SK-N-SH treated with all-trans-retinoic acid at 6 μM for 48 hours (cell line): ENCODE data around the gene SH2B3.

Experiments
- ATAC-seq: fragments of 200-7000 bp; cut with Tn5 transposase; 3 replicates; pipeline ENCODE4 v1.9.1; 2020; ENCODE audit warnings: mild to moderate bottlenecking, moderate library complexity
- ARNTL ChIP-seq: fragments of 450-650 bp; formaldehyde crosslinking; IDR thresholded peaks from 2 replicates; pipeline ENCODE4 v1.5.0; 2020; ENCODE audit warnings: low read depth, mild to moderate bottlenecking, moderate library complexity, borderline replicate concordance
- BACH2 ChIP-seq: fragments of 250-450 bp; sonication (Bioruptor Pico); IDR thresholded peaks from 2 replicates; pipeline ENCODE4 v1.9.0; 2021; ENCODE audit warnings: mild to moderate bottlenecking, borderline replicate concordance
- CSDC2 ChIP-seq: fragments of 250-450 bp; sonication (Bioruptor Pico); IDR thresholded peaks from 2 replicates; pipeline ENCODE4 v1.5.0; 2020; ENCODE audit warnings: mild to moderate bottlenecking, moderate library complexity
- ESRRG ChIP-seq: fragments of 250-450 bp; sonication (Bioruptor Pico); IDR thresholded peaks from 2 replicates; pipeline ENCODE4 v1.6.1; 2021; ENCODE audit warnings: mild to moderate bottlenecking
- OSR1 ChIP-seq: fragments of 250-450 bp; sonication (Bioruptor Pico); IDR thresholded peaks from 2 replicates; pipeline ENCODE4 v1.8.0; 2022; ENCODE audit warnings: moderate library complexity, mild to moderate bottlenecking, inconsistent platforms
- PPARA ChIP-seq: fragments of 250-450 bp; sonication (Bioruptor Pico); IDR thresholded peaks from 2 replicates; pipeline ENCODE4 v1.5.0; 2020; ENCODE audit warnings: mild to moderate bottlenecking, borderline replicate concordance
- RARB ChIP-seq: fragments of 250-450 bp; sonication (Bioruptor Pico); IDR thresholded peaks from 2 replicates; pipeline ENCODE4 v1.8.0; 2021; ENCODE audit warnings: mild to moderate bottlenecking, moderate library complexity
- TCF4 ChIP-seq: fragments of 250-450 bp; sonication (Bioruptor Pico); IDR thresholded peaks from 2 replicates; pipeline ENCODE4 v1.8.0; 2021; ENCODE audit warnings: mild to moderate bottlenecking, moderate library complexity, borderline replicate concordance
- TOX ChIP-seq: fragments of 250-450 bp; sonication (Bioruptor Pico); IDR thresholded peaks from 2 replicates; pipeline ENCODE4 v1.8.0; 2021; ENCODE audit warnings: mild to moderate bottlenecking, moderate library complexity, borderline replicate concordance
- ZC3H10 ChIP-seq: fragments of 250-450 bp; sonication (Bioruptor Pico); IDR thresholded peaks from 2 replicates; pipeline ENCODE4 v1.5.1; 2021; ENCODE audit warnings: mild to moderate bottlenecking, moderate library complexity
- ZNF70 ChIP-seq: fragments of 450-650 bp; formaldehyde crosslinking; IDR thresholded peaks from 2 replicates; pipeline ENCODE4 v1.5.0; 2020; ENCODE audit warnings: mild to moderate bottlenecking, moderate library complexity
- ZNF8 ChIP-seq: fragments of 450-650 bp; formaldehyde crosslinking; IDR thresholded peaks from 2 replicates; pipeline ENCODE4 v1.5.0; 2020; ENCODE audit warnings: mild to moderate bottlenecking, moderate library complexity
- TF ChIP-seq, protein P1 (sequence below): fragments of 250-450 bp; sonication (Bioruptor Pico); IDR thresholded peaks from 2 replicates; pipeline ENCODE4 v1.8.0; 2021; ENCODE audit warnings: low read depth, mild to moderate bottlenecking, moderate library complexity, borderline replicate concordance
- TF ChIP-seq, protein P2 (sequence below): fragments of 250-450 bp; sonication (Bioruptor Pico); IDR thresholded peaks from 2 replicates; pipeline ENCODE4 v1.8.0; 2020; ENCODE audit warnings: mild to moderate bottlenecking, moderate library complexity, borderline replicate concordance
- TF ChIP-seq, protein P3 (sequence below): fragments of 250-450 bp; sonication (Bioruptor Pico); IDR thresholded peaks from 2 replicates; pipeline ENCODE4 v1.5.1; 2020; ENCODE audit warnings: low read depth, mild to moderate bottlenecking, moderate library complexity

The SH2B3 gene

DNA sequence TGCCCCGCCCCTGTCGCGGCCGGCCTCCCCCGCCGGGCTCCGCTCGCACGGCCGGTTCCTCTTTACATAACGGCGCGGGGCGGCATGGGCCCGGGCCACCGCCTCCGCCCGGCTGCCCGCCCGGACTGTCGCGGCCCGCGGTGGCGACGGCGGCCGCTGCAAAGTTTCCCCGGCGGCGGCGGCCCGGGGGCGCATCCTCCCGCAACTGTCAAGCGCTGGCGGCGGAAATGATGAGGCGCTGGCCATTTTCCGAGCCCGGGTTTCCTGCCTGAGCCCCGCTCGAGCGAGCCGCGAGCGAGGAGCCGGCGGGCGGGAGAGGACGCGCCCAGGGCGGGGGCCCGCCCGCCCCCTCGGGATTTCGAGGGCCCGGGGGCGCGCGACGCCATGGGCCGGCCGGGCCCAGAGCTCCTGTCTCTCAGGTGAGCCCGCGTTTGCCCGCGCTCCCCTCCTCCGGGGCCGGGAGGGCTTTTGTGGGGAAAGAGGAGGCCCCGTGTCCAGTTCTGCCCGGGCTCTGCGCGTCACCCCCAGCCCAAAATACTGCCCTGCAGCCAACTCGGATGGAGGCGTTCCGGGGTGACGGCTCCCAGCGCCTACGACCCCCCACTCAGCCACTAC lies at the start of gene SH2B3:
Gene SH2B3 (plus strand): TSS at position 65 of the 615 bp plus-strand sequence. CDS start 12,223 bp downstream, outside the sequence.
- no peak for TF ChIP-seq TOX
- TF ChIP-seq PPARA = no peak
- TF ChIP-seq, protein P1, sequence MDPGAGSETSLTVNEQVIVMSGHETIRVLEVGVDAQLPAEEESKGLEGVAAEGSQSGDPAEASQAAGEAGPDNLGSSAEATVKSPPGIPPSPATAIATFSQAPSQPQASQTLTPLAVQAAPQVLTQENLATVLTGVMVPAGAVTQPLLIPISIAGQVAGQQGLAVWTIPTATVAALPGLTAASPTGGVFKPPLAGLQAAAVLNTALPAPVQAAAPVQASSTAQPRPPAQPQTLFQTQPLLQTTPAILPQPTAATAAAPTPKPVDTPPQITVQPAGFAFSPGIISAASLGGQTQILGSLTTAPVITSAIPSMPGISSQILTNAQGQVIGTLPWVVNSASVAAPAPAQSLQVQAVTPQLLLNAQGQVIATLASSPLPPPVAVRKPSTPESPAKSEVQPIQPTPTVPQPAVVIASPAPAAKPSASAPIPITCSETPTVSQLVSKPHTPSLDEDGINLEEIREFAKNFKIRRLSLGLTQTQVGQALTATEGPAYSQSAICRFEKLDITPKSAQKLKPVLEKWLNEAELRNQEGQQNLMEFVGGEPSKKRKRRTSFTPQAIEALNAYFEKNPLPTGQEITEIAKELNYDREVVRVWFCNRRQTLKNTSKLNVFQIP (CRISPR knock-in tag) = no peak
- no peak for TF ChIP-seq ZNF70 (CRISPR knock-in tag)
- no peak for TF ChIP-seq BACH2 (CRISPR knock-in tag)
- no peak for TF ChIP-seq ZNF8 (CRISPR knock-in tag)
- no peak for TF ChIP-seq RARB
- no peak for TF ChIP-seq CSDC2 (CRISPR knock-in tag)
- ATAC-seq = peak; percentile 1

DNA sequence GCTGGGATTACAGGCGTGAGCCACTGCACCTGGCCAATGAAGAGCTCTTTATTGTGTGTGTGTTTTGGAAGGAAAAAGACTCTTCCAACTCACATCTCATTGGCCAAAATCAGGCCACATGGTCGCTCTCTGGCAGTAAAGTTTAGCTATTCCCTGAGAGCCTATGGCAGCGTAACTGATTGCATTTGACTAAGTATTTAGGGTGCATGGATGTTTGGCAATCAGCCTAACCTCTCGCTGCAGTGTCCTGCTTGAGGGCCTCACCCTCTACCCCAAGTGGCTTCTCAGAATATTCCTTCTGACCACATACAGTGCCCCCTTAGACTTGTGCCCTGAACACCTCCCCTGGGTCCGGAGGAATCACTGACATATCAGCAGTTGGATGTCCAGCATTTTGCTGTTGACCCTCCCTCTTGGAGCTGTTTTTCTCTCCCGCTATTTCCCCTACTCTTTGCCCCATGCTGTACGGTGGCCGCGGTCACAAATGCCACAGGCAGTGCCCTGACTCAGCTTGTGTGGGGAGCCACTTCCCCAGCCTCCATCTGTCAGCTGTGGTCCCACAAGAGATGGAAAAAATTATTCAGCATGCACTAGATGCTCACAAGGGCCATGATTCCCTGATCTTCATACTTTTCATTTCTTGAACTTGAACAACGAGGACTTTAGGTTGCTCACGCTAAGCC lies 46.4 kb upstream of the SH2B3 start:
- ATAC-seq = no peak; the same call in 2 of the 3 replicates
- TF ChIP-seq, protein P2, sequence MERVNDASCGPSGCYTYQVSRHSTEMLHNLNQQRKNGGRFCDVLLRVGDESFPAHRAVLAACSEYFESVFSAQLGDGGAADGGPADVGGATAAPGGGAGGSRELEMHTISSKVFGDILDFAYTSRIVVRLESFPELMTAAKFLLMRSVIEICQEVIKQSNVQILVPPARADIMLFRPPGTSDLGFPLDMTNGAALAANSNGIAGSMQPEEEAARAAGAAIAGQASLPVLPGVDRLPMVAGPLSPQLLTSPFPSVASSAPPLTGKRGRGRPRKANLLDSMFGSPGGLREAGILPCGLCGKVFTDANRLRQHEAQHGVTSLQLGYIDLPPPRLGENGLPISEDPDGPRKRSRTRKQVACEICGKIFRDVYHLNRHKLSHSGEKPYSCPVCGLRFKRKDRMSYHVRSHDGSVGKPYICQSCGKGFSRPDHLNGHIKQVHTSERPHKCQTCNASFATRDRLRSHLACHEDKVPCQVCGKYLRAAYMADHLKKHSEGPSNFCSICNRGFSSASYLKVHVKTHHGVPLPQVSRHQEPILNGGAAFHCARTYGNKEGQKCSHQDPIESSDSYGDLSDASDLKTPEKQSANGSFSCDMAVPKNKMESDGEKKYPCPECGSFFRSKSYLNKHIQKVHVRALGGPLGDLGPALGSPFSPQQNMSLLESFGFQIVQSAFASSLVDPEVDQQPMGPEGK (CRISPR knock-in tag) = no peak
- TF ChIP-seq OSR1 (CRISPR knock-in tag) = no peak
- TF ChIP-seq, protein P3, sequence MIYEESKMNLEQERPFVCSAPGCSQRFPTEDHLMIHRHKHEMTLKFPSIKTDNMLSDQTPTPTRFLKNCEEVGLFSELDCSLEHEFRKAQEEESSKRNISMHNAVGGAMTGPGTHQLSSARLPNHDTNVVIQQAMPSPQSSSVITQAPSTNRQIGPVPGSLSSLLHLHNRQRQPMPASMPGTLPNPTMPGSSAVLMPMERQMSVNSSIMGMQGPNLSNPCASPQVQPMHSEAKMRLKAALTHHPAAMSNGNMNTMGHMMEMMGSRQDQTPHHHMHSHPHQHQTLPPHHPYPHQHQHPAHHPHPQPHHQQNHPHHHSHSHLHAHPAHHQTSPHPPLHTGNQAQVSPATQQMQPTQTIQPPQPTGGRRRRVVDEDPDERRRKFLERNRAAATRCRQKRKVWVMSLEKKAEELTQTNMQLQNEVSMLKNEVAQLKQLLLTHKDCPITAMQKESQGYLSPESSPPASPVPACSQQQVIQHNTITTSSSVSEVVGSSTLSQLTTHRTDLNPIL (CRISPR knock-in tag) = no peak
- no peak for TF ChIP-seq ARNTL
- TF ChIP-seq, all 23 proteins: peak for 0

DNA sequence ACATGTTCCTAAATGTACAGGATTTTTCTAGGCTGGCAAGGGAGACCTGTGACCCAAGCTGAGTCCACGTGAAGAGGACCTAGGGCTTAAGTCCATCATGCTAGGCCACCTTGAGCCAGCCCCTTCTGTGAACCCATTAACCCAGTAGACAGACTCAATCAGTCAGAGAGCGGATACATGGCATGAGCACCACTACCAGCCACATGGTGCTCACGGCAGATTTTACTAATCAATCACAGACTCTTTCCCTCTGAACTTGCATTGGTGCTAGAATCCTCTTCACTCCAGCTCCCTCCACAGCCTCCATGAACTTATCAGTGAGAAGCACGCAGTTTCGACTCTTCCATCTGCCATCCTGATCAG lies 45.8 kb upstream of the SH2B3 start:
- no peak; the same call in 2 of the 3 replicates for ATAC-seq
- TF ChIP-seq, protein P2 (CRISPR knock-in tag) = no peak
- TF ChIP-seq, protein P3 (CRISPR knock-in tag) = no peak
- TF ChIP-seq ZC3H10 (CRISPR knock-in tag) (no peak), PPARA (no peak)

DNA sequence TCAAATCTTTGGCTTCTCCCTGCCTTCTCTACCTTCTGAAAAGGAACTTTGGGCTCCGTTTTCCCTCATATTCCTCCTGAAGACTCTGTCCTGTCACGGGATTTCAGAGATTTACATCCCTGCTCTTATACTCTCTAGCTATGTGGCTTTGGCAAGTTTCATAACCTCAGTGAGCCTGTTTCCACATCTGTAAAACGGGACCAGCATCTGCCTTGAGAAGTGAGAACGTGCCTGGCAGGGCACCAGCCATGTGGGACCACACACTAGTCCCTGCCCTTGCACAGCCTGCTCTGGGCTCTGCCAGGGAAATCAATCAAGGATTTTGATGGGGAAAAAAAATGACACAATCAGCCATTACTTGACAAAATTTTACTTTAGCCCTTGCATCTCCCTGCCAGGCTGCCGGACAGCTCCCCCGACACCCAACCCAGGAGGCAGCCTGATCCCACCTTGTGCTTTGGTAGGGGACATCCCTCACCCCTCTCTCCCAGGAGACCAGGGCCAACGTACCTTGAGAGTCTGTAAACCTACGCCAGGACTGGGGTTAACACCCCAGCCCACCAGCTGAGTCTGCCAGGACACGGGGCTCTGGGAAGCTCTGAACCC lies 45.3 kb upstream of the SH2B3 start:
- no peak for ATAC-seq
- TF ChIP-seq TOX (no peak), ESRRG (CRISPR knock-in tag) (no peak), ZNF8 (CRISPR knock-in tag) (no peak), TCF4 (CRISPR knock-in tag) (no peak)
- TF ChIP-seq, protein P1 (CRISPR knock-in tag) = no peak
